Hindlimb muscle (tissue), 1 donor: ENCODE measurements around the gene CNTNAP2. TPM values are rescaled to one million over a fixed set of nuclear protein-coding genes. Genes with fewer than 3 reads are reported as not detected.

Experiments used
- DNase-seq: peaks from one replicate; pipeline ENCODE4 v3.0.0-alpha.2; 2013
- polyA plus RNA-seq: library from polyadenylated mRNA; unstranded; fragments of 120-200 nt; gene quantifications from one replicate; pipeline ENCODE4 v1.2.1, GENCODE V29; 2013; ENCODE audit not compliant: insufficient read length

Gene CNTNAP2
- polyA plus RNA-seq, 1 donor: 10.1 TPM

GRCh38 chr7:148115308-148115707, 1998.7 kb downstream of the CNTNAP2 start:
- no peak for DNase-seq

- DNase-seq: no peak
Observed at GRCh38 chr7:148116195-148116594, 1999.6 kb downstream of the CNTNAP2 start.

DNA sequence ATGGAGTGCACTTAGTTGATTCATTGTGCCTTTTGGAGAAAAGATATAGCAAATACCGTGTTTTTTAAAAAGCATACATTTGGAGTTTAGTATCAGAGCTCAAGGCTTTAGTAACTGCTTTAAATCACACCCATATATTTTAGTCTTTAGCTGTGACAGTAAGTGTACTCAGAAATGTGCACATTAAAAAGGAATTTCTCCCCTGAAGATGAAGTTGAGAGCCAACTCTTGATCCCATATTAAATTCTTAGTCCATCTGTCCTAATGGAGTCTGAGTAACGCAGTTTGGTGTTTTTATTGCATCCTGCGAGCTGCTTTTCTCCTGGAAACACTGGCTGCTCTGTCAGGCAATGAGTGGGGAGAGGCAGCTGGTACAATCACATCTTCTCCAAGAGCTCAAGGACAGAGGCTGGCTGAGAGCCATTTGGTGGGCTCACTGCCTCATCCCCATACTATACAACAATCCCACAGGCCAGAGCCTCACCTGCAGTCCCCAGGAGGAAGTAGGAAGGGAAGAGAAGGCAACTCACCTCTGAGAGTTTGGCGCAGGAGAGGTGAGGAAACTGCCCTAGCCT, 2000.3 kb downstream of the CNTNAP2 start:
- DNase-seq: no peak

GRCh38 chr7:148118371-148118770, 2001.8 kb downstream of the CNTNAP2 start:
- no peak for DNase-seq

GRCh38 chr7:148121401-148121800, 2004.8 kb downstream of the CNTNAP2 start:
- DNase-seq: no peak

DNA sequence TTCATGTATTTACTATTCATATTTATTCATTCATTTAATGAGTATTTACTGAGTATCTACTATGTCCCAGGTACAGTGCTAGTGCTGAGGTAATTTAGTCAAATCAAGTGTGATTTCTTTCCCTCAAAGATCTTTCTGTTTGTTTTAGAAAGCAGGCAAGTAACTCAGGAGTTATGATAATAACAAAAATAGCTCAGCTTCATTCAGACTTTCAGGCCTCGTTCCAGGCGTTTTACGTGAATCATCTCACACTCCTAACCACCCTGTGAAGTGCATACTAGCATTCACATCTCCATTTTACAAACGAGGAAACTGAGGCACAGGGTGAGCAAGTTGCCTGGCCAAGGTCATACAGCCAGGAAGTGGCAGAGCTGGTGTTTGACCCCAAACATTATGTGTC, 2005.2 kb downstream of the CNTNAP2 start:
- DNase-seq: no peak

DNA sequence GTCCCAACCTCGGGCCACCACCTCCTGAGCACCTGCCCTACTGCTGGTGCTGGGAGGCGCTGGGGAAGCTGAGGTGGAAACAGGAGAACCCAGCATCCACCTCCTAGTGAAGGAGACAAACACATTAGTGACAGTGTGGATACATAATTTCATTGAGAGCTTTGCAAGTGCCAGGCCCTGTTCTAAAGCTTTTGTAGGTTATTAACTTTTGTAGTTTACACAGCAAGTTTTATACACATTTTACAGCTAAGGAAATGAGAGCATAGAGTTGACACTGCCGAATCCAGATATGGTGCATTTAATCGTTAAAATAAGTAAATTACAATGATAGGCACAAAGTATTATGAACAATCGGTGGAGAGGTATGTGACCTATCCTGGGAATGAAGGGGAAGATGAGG, 2007.9 kb downstream of the CNTNAP2 start:
- no peak for DNase-seq

DNA sequence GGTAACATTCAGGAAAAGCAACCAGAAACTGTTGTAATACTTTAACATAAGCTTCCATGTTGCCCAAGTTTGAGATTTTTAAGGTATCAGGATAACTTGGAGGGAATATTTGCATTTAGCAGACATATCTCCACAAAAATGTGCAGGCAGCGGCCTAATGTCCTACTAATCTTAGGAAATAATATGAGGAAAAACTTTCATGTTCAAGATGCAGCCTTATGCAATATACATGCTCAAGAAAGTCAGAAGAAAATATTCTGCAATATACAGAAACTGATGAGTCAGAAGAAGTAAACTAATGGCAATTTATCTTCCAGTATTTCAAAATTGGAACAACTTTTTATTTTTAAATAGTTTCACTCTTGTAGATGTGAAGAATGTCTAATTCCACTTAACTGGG, 2010.8 kb downstream of the CNTNAP2 start:
- DNase-seq: no peak

DNA sequence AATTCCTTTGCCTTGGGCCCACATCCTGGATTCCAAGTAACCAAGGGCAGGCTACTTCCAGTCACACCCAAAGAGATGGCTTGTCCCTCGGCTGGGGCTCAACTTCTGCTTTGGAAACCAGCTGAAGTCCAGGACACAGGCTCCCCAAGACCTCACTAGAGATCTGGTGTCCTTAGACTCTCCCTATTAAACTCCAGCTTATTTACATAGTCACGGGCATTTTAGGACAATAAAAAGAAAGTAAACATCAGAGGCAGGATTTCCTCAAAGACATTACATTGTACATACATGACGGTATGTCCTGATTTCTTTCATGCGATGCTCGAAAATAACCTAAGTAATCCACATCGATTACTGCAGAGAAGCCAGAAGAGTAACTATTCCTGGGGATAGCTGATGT, 2012.4 kb downstream of the CNTNAP2 start:
- DNase-seq: no peak

- no peak for DNase-seq
Observed at GRCh38 chr7:148135116-148135515, 2018.5 kb downstream of the CNTNAP2 start.

DNA sequence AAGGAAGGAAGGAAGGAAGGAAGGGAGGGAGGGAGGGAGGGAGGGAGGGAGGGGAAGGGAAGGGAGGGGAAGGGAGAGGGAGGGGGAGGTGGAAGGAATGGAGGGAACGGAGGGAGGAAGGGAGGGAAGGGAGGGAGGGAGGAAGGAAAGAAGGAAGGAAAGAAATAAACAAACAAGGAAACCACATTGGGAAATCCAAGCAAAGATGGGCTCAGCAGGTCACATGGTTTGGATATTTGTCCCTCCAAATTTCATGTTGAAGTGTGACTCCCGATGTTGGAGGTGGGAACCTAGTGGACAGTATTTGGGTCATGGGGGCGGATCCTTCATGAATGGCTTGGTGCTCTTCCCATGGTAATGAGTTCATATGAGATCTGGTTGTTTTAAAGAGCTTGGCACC, 2019.4 kb downstream of the CNTNAP2 start:
- DNase-seq: no peak

- DNase-seq: peak; percentile 34
Observed at GRCh38 chr7:148142660-148143248, 2026.2 kb downstream of the CNTNAP2 start.

- no peak for DNase-seq
Observed at GRCh38 chr7:148144827-148145226, 2028.2 kb downstream of the CNTNAP2 start.

- DNase-seq: no peak
Observed at GRCh38 chr7:148146346-148146745, 2029.7 kb downstream of the CNTNAP2 start.

DNA sequence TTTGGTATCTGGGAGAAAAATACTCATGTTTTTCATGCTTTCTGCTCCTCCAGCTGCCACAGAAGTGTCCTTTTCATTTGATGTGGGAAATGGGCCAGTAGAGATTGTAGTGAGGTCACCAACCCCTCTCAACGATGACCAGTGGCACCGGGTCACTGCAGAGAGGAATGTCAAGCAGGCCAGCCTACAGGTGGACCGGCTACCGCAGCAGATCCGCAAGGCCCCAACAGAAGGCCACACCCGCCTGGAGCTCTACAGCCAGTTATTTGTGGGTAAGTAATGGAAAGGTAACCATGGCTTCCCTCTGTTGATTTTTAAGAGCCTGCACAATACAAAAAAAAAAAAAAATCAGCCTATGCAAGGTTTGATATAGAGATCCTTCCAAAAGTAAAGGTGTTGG, 2030.8 kb downstream of the CNTNAP2 start:
- no peak for DNase-seq

GRCh38 chr7:148148456-148148855, 2031.9 kb downstream of the CNTNAP2 start:
- no peak for DNase-seq

DNA sequence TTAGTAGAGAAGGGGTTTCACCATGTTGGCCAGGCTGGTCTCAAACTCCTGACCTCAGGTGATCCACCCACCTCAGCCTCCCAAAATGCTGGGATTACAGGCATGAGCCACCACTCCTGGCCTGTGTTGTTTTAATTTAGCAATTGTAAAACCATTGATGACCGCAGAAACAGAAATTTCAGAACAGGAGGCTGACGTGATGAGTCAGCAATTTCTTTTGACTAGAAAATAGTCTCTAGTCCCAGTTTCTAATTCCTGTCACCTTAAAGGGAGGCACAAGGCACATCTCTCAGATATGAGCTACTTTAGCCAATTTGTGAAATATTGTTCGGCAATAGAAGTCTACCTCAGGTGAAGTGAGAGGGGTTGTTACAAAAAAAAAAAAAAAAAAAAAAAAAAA, 2033.1 kb downstream of the CNTNAP2 start:
- DNase-seq: no peak

- no peak for DNase-seq
Observed at GRCh38 chr7:148151778-148152177, 2035.2 kb downstream of the CNTNAP2 start.

DNA sequence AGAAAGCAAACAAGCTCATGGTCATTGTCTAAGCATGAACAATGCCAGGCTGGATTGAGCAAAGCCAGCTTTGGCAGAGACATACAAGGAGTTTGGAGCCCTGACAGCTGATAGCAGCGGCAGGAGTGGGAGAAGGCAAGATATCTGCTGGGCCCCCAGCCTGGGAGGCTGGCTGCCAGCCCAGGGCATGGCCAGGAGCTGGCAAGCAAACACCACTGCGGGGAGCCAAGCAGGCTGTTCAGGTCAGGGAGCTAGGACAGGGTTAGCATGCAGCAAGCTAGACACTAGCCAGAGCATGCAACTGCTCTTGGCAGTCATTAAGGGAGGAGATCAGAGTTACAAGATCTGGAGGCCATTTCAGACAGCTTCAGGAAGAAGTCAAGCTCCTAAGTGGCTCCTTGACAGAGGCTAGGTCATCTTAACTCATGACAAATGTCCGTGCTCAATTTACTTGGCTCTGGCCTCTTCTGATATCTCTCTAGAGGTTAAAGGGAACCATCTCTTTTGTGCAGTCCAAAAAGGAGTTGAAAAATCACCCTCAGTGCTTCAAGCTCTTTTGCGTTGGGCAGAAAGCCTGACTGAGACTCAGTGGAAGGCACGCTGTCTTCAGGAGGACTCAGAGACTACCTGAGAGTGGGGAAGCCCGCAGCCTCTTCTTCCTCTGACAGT, 2037.1 kb downstream of the CNTNAP2 start:
- DNase-seq: peak; percentile 19

GRCh38 chr7:148155000-148155399, 2038.4 kb downstream of the CNTNAP2 start:
- DNase-seq: no peak

DNA sequence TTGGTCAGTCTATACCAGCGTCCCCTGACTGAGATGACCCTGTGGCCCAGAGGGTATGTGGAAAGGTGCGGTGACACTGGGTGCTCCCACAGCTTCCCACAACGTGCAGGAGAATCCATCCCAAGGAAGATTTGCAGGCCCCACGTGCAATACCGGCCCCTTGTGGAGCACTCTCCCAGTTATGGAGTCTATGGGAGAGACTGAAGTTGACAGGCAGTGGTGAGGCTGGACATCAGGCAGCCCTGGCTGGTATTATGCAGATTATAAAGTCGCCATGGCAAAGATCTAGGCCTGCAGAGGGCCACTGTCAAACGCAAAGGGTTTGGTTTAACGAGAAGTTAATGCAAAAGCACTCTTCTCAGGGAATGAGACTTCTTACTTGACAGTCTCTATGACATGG, 2039.2 kb downstream of the CNTNAP2 start:
- DNase-seq: no peak

GRCh38 chr7:148156233-148156632, 2039.6 kb downstream of the CNTNAP2 start:
- DNase-seq: no peak

DNA sequence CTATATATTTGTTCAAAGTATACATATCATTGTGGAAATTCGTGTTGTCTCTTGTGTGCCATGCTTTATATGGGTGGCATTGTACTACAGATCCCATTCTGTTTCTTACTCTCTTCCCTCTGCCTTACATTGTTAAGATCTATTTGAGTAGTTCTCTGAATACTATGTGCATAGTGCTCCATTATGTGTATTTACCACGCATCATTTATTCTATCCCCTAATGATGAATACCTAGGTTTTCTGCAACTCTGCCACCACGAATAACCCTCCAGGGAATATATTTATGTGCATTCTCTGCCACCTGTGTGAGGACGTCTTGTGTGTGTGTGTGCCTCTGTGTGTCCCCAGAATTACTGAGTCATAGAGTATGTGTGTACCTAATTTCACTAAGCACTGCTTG, 2042.7 kb downstream of the CNTNAP2 start:
- DNase-seq: no peak

GRCh38 chr7:148161776-148162175, 2045.2 kb downstream of the CNTNAP2 start:
- DNase-seq: no peak
